NOMO-1 (cell line): ENCODE data around the gene NADK2.
A peak's percentile ranks its signal among the peaks of the same experiment; 100 is the strongest.

Experiments used
- DNase-seq, 2 experiments: peaks; one replicate each; lab custom pipeline; 2025; ENCODE audit not compliant: unreplicated experiment in 2 of 2; lab: John Stamatoyannopoulos, UW

The NADK2 gene

GRCh38 chr5:36170832-36171424 lies 70.8 kb downstream of the NADK2 start:
- no peak for DNase-seq

- DNase-seq, result peak in 1 of 2 experiments; percentile 19
Observed at GRCh38 chr5:36168737-36169136, 73.0 kb downstream of the NADK2 start.

GRCh38 chr5:36164461-36164860 lies 77.3 kb downstream of the NADK2 start:
- no peak for DNase-seq

GRCh38 chr5:36162810-36163486 lies 78.8 kb downstream of the NADK2 start:
- no peak for DNase-seq

- no peak for DNase-seq
Observed at GRCh38 chr5:36161361-36161760, 80.4 kb downstream of the NADK2 start.

GRCh38 chr5:36160617-36161016 lies 81.1 kb downstream of the NADK2 start:
- no peak for DNase-seq

GRCh38 chr5:36158144-36158543 lies 83.6 kb downstream of the NADK2 start:
- DNase-seq, result no peak

GRCh38 chr5:36156619-36157018 lies 85.1 kb downstream of the NADK2 start:
- DNase-seq, result no peak

GRCh38 chr5:36156121-36156601 lies 85.6 kb downstream of the NADK2 start:
- no peak for DNase-seq

- no peak for DNase-seq
Observed at GRCh38 chr5:36155291-36155690, 86.4 kb downstream of the NADK2 start.

- DNase-seq, result no peak
Observed at GRCh38 chr5:36153726-36154125, 88.0 kb downstream of the NADK2 start.

GRCh38 chr5:36153298-36153677 lies 88.4 kb downstream of the NADK2 start:
- DNase-seq, result no peak

GRCh38 chr5:36152324-36153297 lies 89.1 kb downstream of the NADK2 start:
- peak in 1 of 2 experiments; percentile 27 for DNase-seq

- peak; percentile 100 for DNase-seq
Observed at GRCh38 chr5:36151434-36152323, 90.0 kb downstream of the NADK2 start, which contains the start of the genes LMBRD2 and SKP2. Gene LMBRD2 (minus strand): TSS chr5:36151887. CDS start chr5:36143349, 8,538 bp downstream. Gene SKP2 (plus strand): TSS chr5:36152111. CDS start chr5:36152263, 152 bp downstream.

- peak; percentile 89 to 91 for DNase-seq
Observed at GRCh38 chr5:36150676-36151433, 90.9 kb downstream of the NADK2 start.

GRCh38 chr5:36147681-36148080 lies 94.0 kb downstream of the NADK2 start:
- no peak for DNase-seq

- DNase-seq, result no peak
Observed at GRCh38 chr5:36146390-36146789, 95.3 kb downstream of the NADK2 start.

- DNase-seq, result no peak
Observed at GRCh38 chr5:36145311-36145710, 96.4 kb downstream of the NADK2 start.
